Heart left ventricle (tissue), 13 donors: ENCODE data around the gene MARK3.

ENCODE experiments used
- POLR2A ChIP-seq, 2 donors: fragments of 450-650 bp; IDR thresholded peaks; one replicate each; pipeline ENCODE4 v1.6.1; 2017; ENCODE audit warnings: antibody characterized with exemption in 2 of 2, mild to moderate bottlenecking in 2 of 2, moderate library complexity in 2 of 2
- TF ChIP-seq, protein P1 (sequence below), 12 donors: fragments of 200-600 bp; sonication (generic) in 4 of 12; IDR thresholded peaks; one replicate each; pipeline versions ENCODE4 v1.5.0 to v1.8.0; 2018 to 2022; ENCODE audit warnings: antibody characterized with exemption in 12 of 12, mild to moderate bottlenecking in 5 of 12
- donor health status: ischemic (EF 13 %, LVEDD 7.1; RV severe dilation, severe dysfunction).
- donor health status: DM: no; HTN: yes; CAD: no.
- donor health status: DM: no; HTN: no; CAD: no.
- donor health status: ischemic (EF 25% LVEDD 6.9; RV normal size, moderate dysfunction).
- donor health status: ischemic (EF 25% LVEDD 5.7; RV mildly dilated, moderate dysfunction).
- donor health status: ischemic (EF 35%, LVEDD 5.7; RV mildly dilated, moderate dysfunction).
- donor health status: nonischemic (EF 11% LVEDD 7.7; RV severe dilation, severe dysfunction).
- donor health status: DM: yes; HTN: yes; CAD: no.
- donor health status: PGD.
- donor health status: ischemic (EF 29% LVEDD 5.4; RV normal size, mild dysfunction).
- donor health status: nonischemic (EF 23%, LVEDD 6.1; RV moderate dilation, normal function).

DNA sequence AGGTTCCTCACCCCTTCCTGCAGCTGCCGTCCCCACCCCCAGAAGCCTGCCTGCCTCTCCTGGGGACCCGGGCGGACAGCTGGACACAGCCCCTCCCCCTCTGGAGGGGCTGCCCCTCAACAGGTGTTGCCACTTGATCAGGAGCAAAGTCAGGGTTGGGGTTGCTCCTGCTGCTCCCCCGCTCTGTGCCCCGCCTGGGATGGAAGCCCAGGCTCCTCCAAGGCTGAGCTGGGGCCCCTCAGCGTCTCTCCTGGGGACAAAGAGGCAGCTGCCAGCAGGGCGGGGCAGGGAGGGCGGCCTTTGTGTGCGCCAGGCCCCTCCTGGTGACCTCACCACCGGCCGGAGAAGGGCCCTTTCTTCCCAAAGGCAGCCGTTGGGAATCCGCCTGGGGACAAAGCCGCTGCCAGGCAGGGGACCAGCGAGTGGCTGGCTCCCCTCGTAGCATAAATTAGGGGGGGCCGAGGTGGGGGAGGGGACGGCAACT is 157.4 kb downstream of the MARK3 start:
- TF ChIP-seq POLR2A (IDR thresholded peaks at IDR 0.05), result no peak
- TF ChIP-seq, protein P1, sequence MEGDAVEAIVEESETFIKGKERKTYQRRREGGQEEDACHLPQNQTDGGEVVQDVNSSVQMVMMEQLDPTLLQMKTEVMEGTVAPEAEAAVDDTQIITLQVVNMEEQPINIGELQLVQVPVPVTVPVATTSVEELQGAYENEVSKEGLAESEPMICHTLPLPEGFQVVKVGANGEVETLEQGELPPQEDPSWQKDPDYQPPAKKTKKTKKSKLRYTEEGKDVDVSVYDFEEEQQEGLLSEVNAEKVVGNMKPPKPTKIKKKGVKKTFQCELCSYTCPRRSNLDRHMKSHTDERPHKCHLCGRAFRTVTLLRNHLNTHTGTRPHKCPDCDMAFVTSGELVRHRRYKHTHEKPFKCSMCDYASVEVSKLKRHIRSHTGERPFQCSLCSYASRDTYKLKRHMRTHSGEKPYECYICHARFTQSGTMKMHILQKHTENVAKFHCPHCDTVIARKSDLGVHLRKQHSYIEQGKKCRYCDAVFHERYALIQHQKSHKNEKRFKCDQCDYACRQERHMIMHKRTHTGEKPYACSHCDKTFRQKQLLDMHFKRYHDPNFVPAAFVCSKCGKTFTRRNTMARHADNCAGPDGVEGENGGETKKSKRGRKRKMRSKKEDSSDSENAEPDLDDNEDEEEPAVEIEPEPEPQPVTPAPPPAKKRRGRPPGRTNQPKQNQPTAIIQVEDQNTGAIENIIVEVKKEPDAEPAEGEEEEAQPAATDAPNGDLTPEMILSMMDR (IDR thresholded peaks at IDR 0.05), result no peak
